ENCODE measurements around the gene MRPL50. TPM values are rescaled to one million over a fixed set of nuclear protein-coding genes. Genes with fewer than 3 reads are reported as not detected.

MRPL50 gene
- total RNA-seq, 1 experiment from 2014 or later, result 20.0 TPM

- no peak overlapping the region for H2BK15ac ChIP-seq (ENCODE audit: low read depth, low read length)
- no peak overlapping the region for H2AK5ac ChIP-seq (ENCODE audit: insufficient read length, low read length)
- H3K9me3 ChIP-seq (ENCODE audit: control insufficient read depth, low read depth, low read length), result no peaks in the 10 kb centered on the region
- H3T11ph ChIP-seq (ENCODE audit: low read length), result no peak overlapping the region
- TF ChIP-seq, protein P1, sequence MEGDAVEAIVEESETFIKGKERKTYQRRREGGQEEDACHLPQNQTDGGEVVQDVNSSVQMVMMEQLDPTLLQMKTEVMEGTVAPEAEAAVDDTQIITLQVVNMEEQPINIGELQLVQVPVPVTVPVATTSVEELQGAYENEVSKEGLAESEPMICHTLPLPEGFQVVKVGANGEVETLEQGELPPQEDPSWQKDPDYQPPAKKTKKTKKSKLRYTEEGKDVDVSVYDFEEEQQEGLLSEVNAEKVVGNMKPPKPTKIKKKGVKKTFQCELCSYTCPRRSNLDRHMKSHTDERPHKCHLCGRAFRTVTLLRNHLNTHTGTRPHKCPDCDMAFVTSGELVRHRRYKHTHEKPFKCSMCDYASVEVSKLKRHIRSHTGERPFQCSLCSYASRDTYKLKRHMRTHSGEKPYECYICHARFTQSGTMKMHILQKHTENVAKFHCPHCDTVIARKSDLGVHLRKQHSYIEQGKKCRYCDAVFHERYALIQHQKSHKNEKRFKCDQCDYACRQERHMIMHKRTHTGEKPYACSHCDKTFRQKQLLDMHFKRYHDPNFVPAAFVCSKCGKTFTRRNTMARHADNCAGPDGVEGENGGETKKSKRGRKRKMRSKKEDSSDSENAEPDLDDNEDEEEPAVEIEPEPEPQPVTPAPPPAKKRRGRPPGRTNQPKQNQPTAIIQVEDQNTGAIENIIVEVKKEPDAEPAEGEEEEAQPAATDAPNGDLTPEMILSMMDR (conservative IDR thresholded peaks at IDR 0.05), result no peak
- H3K4ac ChIP-seq (ENCODE audit: low read depth, low read length), result no peak overlapping the region
- H3K4me1 ChIP-seq (ENCODE audit: insufficient read depth, low read length), result no peaks in the 10 kb centered on the region
- no peak overlapping the region for H3K23ac ChIP-seq (ENCODE audit: insufficient read length, low read depth, low read length)
- WGBS (ENCODE audit: extremely low coverage, insufficient read length, low lambda C conversion rate), result no CpG with 5 or more reads among the region's 2 CpGs
- H3K9ac ChIP-seq (ENCODE audit: extremely low read depth, insufficient read length, low read length), result no peak overlapping the region
- Mint-ChIP-seq H3K9me3 (peaks cover 0 to 4% of the 10 kb centered on the region in 2 experiments; a peak in 1 of 5 replicates), H3K27ac (no peak overlapping the region), H3K36me3 (ENCODE audit: insufficient read depth in 1 of 3, low read depth in 3 of 3) (no peaks in the 10 kb centered on the region), H3K4me3 (no peak overlapping the region), H3K4me1 (no peaks in the 10 kb centered on the region), H3K27me3 (ENCODE audit: low read depth) (no peaks in the 10 kb centered on the region)
- H3K56ac ChIP-seq (ENCODE audit: insufficient read length, low read depth, low read length), result no peak overlapping the region
- H2AFZ ChIP-seq (ENCODE audit: low read length), result no peak overlapping the region
- H3K27ac ChIP-seq (ENCODE audit: insufficient read length, low read depth, low read length), result no peak overlapping the region
- no peak overlapping the region for H4K91ac ChIP-seq (ENCODE audit: insufficient read length, low read depth, low read length)
- DNase-seq, result no peak
- H3K79me1 ChIP-seq (ENCODE audit: insufficient read depth, low read depth, low read length, poor library complexity, severe bottlenecking), result no peaks in the 10 kb centered on the region
- no peak overlapping the region for H4K8ac ChIP-seq (replicated peaks; ENCODE audit: insufficient read length, low read depth, low read length)
- no peak overlapping the region for H3K14ac ChIP-seq (ENCODE audit: insufficient read depth, low read length)
- H2BK5ac ChIP-seq (ENCODE audit: insufficient read length, low read length), result no peak overlapping the region
- H2BK120ac ChIP-seq (ENCODE audit: low read depth, low read length, poor library complexity, severe bottlenecking), result no peak overlapping the region
- H3K4me2 ChIP-seq (ENCODE audit: insufficient read depth, insufficient read length, low read length), result no peak overlapping the region
- H4K5ac ChIP-seq (ENCODE audit: insufficient read length, low read depth, low read length), result no peak overlapping the region
- no peak overlapping the region for H3K18ac ChIP-seq (ENCODE audit: insufficient read length, low read depth, low read length)
- no peaks in the 10 kb centered on the region for H3K79me2 ChIP-seq (ENCODE audit: insufficient read depth, low read length)
- H3K23me2 ChIP-seq (ENCODE audit: insufficient read length, low read depth, low read length, poor library complexity, severe bottlenecking), result no peaks in the 10 kb centered on the region
- no peak overlapping the region for H2BK12ac ChIP-seq (ENCODE audit: insufficient read length, low read depth, low read length)
- no peaks in the 10 kb centered on the region for H4K20me1 ChIP-seq (ENCODE audit: control insufficient read depth, insufficient read depth, insufficient read length)
- H3K27me3 ChIP-seq (ENCODE audit: insufficient read depth, low read length), result no peaks in the 10 kb centered on the region
- no peak overlapping the region for H2BK20ac ChIP-seq (ENCODE audit: low read depth, low read length, poor library complexity, severe bottlenecking)
These were observed 44.7 kb downstream of the MRPL50 start for GRCh38 chr9:101353683-101354082.

Data from H9 (cell line).